NCI-H774 (cell line): ENCODE measurements around the gene EPS15.
"Not testable (repeated sequence)": the region's sequence is repeated elsewhere in the genome, so short reads cannot be mapped to it uniquely, and the experiment has no call there.

Experiments used
- DNase-seq: peaks from one replicate; lab custom pipeline; 2025; lab: John Stamatoyannopoulos, UW

The EPS15 gene

GRCh38 chr1:51423073-51423821 lies 95.8 kb downstream of the EPS15 start:
- no peak for DNase-seq

GRCh38 chr1:51422367-51423072 lies 96.5 kb downstream of the EPS15 start:
- no peak for DNase-seq

GRCh38 chr1:51421964-51422363 lies 97.1 kb downstream of the EPS15 start:
- DNase-seq, result peak; percentile 36

GRCh38 chr1:51420867-51421627 lies 98.0 kb downstream of the EPS15 start:
- DNase-seq, result no peak

GRCh38 chr1:51418384-51418959 lies 100.6 kb downstream of the EPS15 start:
- no peak for DNase-seq

GRCh38 chr1:51417496-51418383 lies 101.3 kb downstream of the EPS15 start:
- DNase-seq, result no peak

- DNase-seq, result no peak
Observed at GRCh38 chr1:51416910-51417309, 102.2 kb downstream of the EPS15 start.

- no peak for DNase-seq
Observed at GRCh38 chr1:51415963-51416362, 103.1 kb downstream of the EPS15 start.

- DNase-seq, result no peak
Observed at GRCh38 chr1:51414811-51415210, 104.3 kb downstream of the EPS15 start.

- DNase-seq, result not testable (repeated sequence)
Observed at GRCh38 chr1:51411820-51412219, 107.2 kb downstream of the EPS15 start.

GRCh38 chr1:51410568-51411460 lies 108.3 kb downstream of the EPS15 start:
- DNase-seq, result no peak

GRCh38 chr1:51409755-51410541 lies 109.1 kb downstream of the EPS15 start:
- DNase-seq, result not testable (repeated sequence)

- no peak for DNase-seq
Observed at GRCh38 chr1:51392241-51392640, 126.8 kb downstream of the EPS15 start.

- not testable (repeated sequence) for DNase-seq
Observed at GRCh38 chr1:51390641-51391040, 128.4 kb downstream of the EPS15 start.

GRCh38 chr1:51387288-51387687 lies 131.8 kb downstream of the EPS15 start:
- not testable (repeated sequence) for DNase-seq

- DNase-seq, result not testable (repeated sequence)
Observed at GRCh38 chr1:51386259-51386658, 132.8 kb downstream of the EPS15 start.

GRCh38 chr1:51385776-51386175 lies 133.3 kb downstream of the EPS15 start:
- DNase-seq, result no peak

GRCh38 chr1:51381964-51382363 lies 137.1 kb downstream of the EPS15 start:
- DNase-seq, result no peak

GRCh38 chr1:51380936-51381335 lies 138.1 kb downstream of the EPS15 start:
- DNase-seq, result no peak
